H1 (cell line): Measurements from ENCODE around the gene ADGRF1. TPM values are rescaled to one million over a fixed set of nuclear protein-coding genes. Genes with fewer than 3 reads are reported as not detected.

Experiments used
- CTCF ChIA-PET: fragments of 300-600 bp; sonication (Branson Sonifier 250); formaldehyde crosslinking; loops from one replicate; lab custom pipeline; 2021; ENCODE audit not compliant: partially characterized antibody; lab: Charles Lee
- POLR2A ChIA-PET: fragments of 300-600 bp; sonication (Branson Sonifier 250); formaldehyde crosslinking; loops from one replicate; lab custom pipeline; 2021; ENCODE audit warnings: inconsistent platforms; ENCODE audit not compliant: partially characterized antibody; lab: Charles Lee
- DNase-seq, 2 experiments: peaks; one replicate each; pipeline versions ENCODE4 v3.0.0 to v3.0.0-alpha.2; 2010 to 2022; ENCODE audit warnings: low spot score in 2 of 2, low read depth in 1 of 2, mixed read lengths in 1 of 2
- FAIRE-seq: peaks from 2 replicates; lab custom pipeline; 2011; peaks lifted over from hg19 to GRCh38; lab: Jason Lieb, UNC
- H2AFZ ChIP-seq: 2 replicates; pipeline ENCODE4 v1.8.1; 2012; ENCODE audit warnings: low read length, inconsistent platforms
- H2AK5ac ChIP-seq: 2 replicates; pipeline ENCODE4 v1.6.1; 2013; ENCODE audit warnings: low read depth, low read length
- H2BK120ac ChIP-seq: replicated peaks from 2 replicates; pipeline ENCODE3; 2013; ENCODE audit warnings: low read depth, low read length, inconsistent platforms
- H2BK12ac ChIP-seq: 2 replicates; pipeline ENCODE4 v1.6.1; 2013; ENCODE audit warnings: low read depth, low read length
- H2BK15ac ChIP-seq: 2 replicates; pipeline ENCODE4 v1.6.1; 2013; ENCODE audit warnings: low read length
- H2BK20ac ChIP-seq: 2 replicates; pipeline ENCODE4 v1.6.1; 2013; ENCODE audit warnings: low read length
- H2BK5ac ChIP-seq: 2 replicates; pipeline ENCODE4 v1.6.1; 2013; ENCODE audit warnings: low read depth, low read length
- H3K14ac ChIP-seq: 2 replicates; pipeline ENCODE4 v1.6.1; 2013; ENCODE audit warnings: inconsistent platforms; ENCODE audit not compliant: insufficient read length
- H3K18ac ChIP-seq: 2 replicates; pipeline ENCODE4 v1.6.1; 2013; ENCODE audit warnings: low read length; ENCODE audit errors: extremely low read depth
- H3K23ac ChIP-seq: 2 replicates; pipeline ENCODE4 v1.6.1; 2013; ENCODE audit warnings: inconsistent platforms; ENCODE audit not compliant: insufficient read length
- H3K23me2 ChIP-seq: 2 replicates; pipeline ENCODE4 v1.6.1; 2013; ENCODE audit warnings: low read depth, low read length
- H3K27ac ChIP-seq: 2 replicates; pipeline ENCODE4 v1.6.1; 2011; ENCODE audit warnings: low read depth, low read length, inconsistent platforms
- H3K27me3 ChIP-seq, 4 experiments: replicated peaks in 1 of 4; 1 replicate in 1 of 4; 2 replicates in 3 of 4; pipeline versions ENCODE4 v1.6.1 to v1.8.1; 2011 to 2013; ENCODE audit warnings: low read length in 3 of 4, mild to moderate bottlenecking in 3 of 4, inconsistent platforms in 2 of 4, mixed read lengths in 2 of 4, moderate library complexity in 1 of 4; ENCODE audit not compliant: control insufficient read depth in 3 of 4, insufficient read depth in 3 of 4; ENCODE audit errors: extremely low read depth in 1 of 4
- H3K36me3 ChIP-seq, 4 experiments: 2 replicates each; pipeline versions ENCODE4 v1.6.1 to v1.8.1; 2011 to 2013; ENCODE audit warnings: mild to moderate bottlenecking in 4 of 4, low read length in 3 of 4, moderate library complexity in 2 of 4, control low read depth in 1 of 4, inconsistent platforms in 1 of 4; ENCODE audit not compliant: insufficient read depth in 4 of 4, control insufficient read depth in 2 of 4
- H3K4ac ChIP-seq: replicated peaks from 2 replicates; pipeline ENCODE3; 2013; ENCODE audit warnings: low read length, low read depth, mixed read lengths, inconsistent platforms; ENCODE audit not compliant: insufficient read length
- H3K4me1 ChIP-seq, 4 experiments: replicated peaks in 1 of 4; 1 replicate in 1 of 4; 2 replicates in 3 of 4; pipeline versions ENCODE4 v1.6.1 to v1.8.1; 2011 to 2013; ENCODE audit warnings: low read length in 3 of 4, inconsistent platforms in 2 of 4, mixed read lengths in 1 of 4; ENCODE audit not compliant: insufficient read depth in 4 of 4, control insufficient read depth in 3 of 4
- H3K4me2 ChIP-seq, 2 experiments: 2 replicates each; pipeline versions ENCODE4 v1.6.1 to v1.8.1; 2011 to 2013; ENCODE audit warnings: low read depth in 2 of 2, low read length in 2 of 2, control low read depth in 1 of 2, inconsistent platforms in 1 of 2, mild to moderate bottlenecking in 1 of 2; ENCODE audit not compliant: insufficient read depth in 1 of 2
- H3K4me3 ChIP-seq, 4 experiments: fragments of 200-600, 300-600 bp in 1 of 4; sonication (generic), shearing (Covaris generic), sonication (Bioruptor Twin) in 1 of 4; 2 replicates each; pipeline versions ENCODE4 v1.5.1 to v1.8.1; 2011 to 2016; ENCODE audit warnings: low read length in 4 of 4, low read depth in 3 of 4, control low read depth in 2 of 4, inconsistent platforms in 2 of 4, mild to moderate bottlenecking in 2 of 4, mixed read lengths in 1 of 4, moderate library complexity in 1 of 4; ENCODE audit not compliant: insufficient read depth in 2 of 4; ENCODE audit errors: extremely low read depth in 1 of 4
- H3K56ac ChIP-seq: replicated peaks from 2 replicates; pipeline ENCODE3; 2013; ENCODE audit warnings: low read depth, mild to moderate bottlenecking, mixed read lengths, low read length, inconsistent platforms; ENCODE audit not compliant: insufficient read length
- H3K79me1 ChIP-seq: 2 replicates; pipeline ENCODE4 v1.6.1; 2013; ENCODE audit warnings: low read depth, low read length, control low read depth
- H3K79me2 ChIP-seq, 2 experiments: 2 replicates each; pipeline versions ENCODE4 v1.6.1 to v1.8.1; 2012 to 2013; ENCODE audit warnings: low read length in 2 of 2, mild to moderate bottlenecking in 2 of 2, inconsistent platforms in 1 of 2; ENCODE audit not compliant: insufficient read depth in 2 of 2, control insufficient read depth in 1 of 2
- H3K9ac ChIP-seq, 4 experiments: replicated peaks in 1 of 4; 1 replicate in 1 of 4; 2 replicates in 3 of 4; pipeline versions ENCODE4 v1.6.1 to v1.8.1; 2011 to 2013; ENCODE audit warnings: low read depth in 3 of 4, low read length in 3 of 4, control low read depth in 2 of 4, mild to moderate bottlenecking in 2 of 4, moderate library complexity in 2 of 4, inconsistent platforms in 1 of 4; ENCODE audit errors: extremely low read depth in 1 of 4
- H3K9me3 ChIP-seq, 2 experiments: 2 replicates each; pipeline versions ENCODE4 v1.6.1 to v1.8.1; 2012 to 2013; ENCODE audit warnings: mild to moderate bottlenecking in 2 of 2, moderate library complexity in 2 of 2, control low read depth in 1 of 2, inconsistent platforms in 1 of 2, low read depth in 1 of 2, low read length in 1 of 2, mixed read lengths in 1 of 2; ENCODE audit not compliant: insufficient read depth in 2 of 2
- H4K20me1 ChIP-seq, 2 experiments: replicated peaks in 1 of 2; 2 replicates each; pipeline versions ENCODE3 to v1.8.1; 2011 to 2013; ENCODE audit warnings: inconsistent platforms in 2 of 2, low read length in 2 of 2, mild to moderate bottlenecking in 1 of 2; ENCODE audit not compliant: insufficient read depth in 2 of 2, control insufficient read depth in 1 of 2
- H4K5ac ChIP-seq: 2 replicates; pipeline ENCODE4 v1.6.1; 2013; ENCODE audit warnings: low read length, low read depth, mixed read lengths, inconsistent platforms; ENCODE audit not compliant: insufficient read length
- H4K8ac ChIP-seq: 2 replicates; pipeline ENCODE4 v1.8.0; 2013; ENCODE audit warnings: mild to moderate bottlenecking, moderate library complexity, low read length, inconsistent platforms; ENCODE audit not compliant: insufficient read depth; ENCODE audit errors: extremely low read depth
- H4K91ac ChIP-seq: replicated peaks from 2 replicates; pipeline ENCODE3; 2013; ENCODE audit warnings: low read length, mixed read lengths, inconsistent platforms; ENCODE audit not compliant: insufficient read length
- HDAC2 ChIP-seq, 2 experiments: fragments of 300-600 bp in 1 of 2; sonication (generic) in 1 of 2; IDR thresholded peaks; 2 replicates each; pipeline ENCODE4 v1.6.1; 2011 to 2012; ENCODE audit warnings: low read depth in 2 of 2, low read length in 2 of 2, mild to moderate bottlenecking in 2 of 2, moderate library complexity in 2 of 2, borderline replicate concordance in 1 of 2, inconsistent platforms in 1 of 2
- MAFK ChIP-seq: IDR thresholded peaks from 2 replicates; pipeline ENCODE4 v1.6.1; 2012; ENCODE audit warnings: low read depth, mild to moderate bottlenecking, improper control_type of control experiment, low read length
- NRF1 ChIP-seq: IDR thresholded peaks from 2 replicates; pipeline ENCODE4 v1.6.1; 2011; ENCODE audit warnings: mild to moderate bottlenecking, low read depth, low read length, improper control_type of control experiment
- PHF8 ChIP-seq: fragments of 200-600 bp; sonication (generic); conservative IDR thresholded peaks from 2 replicates; pipeline ENCODE4 v1.7.1; 2012; ENCODE audit warnings: low read depth, mild to moderate bottlenecking, inconsistent platforms, low read length, moderate library complexity
- RXRA ChIP-seq: IDR thresholded peaks from 2 replicates; pipeline ENCODE4 v1.6.1; 2011; ENCODE audit warnings: low read depth, mild to moderate bottlenecking, low read length, moderate library complexity; ENCODE audit not compliant: insufficient read depth
- SIRT6 ChIP-seq: IDR thresholded peaks from one replicate; pipeline ENCODE4 v1.7.1; 2012; ENCODE audit warnings: low read length, inconsistent platforms
- TBP ChIP-seq: IDR thresholded peaks from 2 replicates; pipeline ENCODE4 v1.6.1; 2011; ENCODE audit warnings: low read depth, low read length, improper control_type of control experiment
- WGBS, 2 experiments: shearing (Covaris generic) in 1 of 2; methylation state at CpG; one replicate each; pipeline versions ENCODE4 v1.1.6 to v1.1.7; 2013 to 2015; ENCODE audit warnings: low lambda C conversion rate in 2 of 2, mixed read lengths in 2 of 2, inconsistent platforms in 1 of 2, low coverage in 1 of 2, missing lambda C conversion rate in 1 of 2; ENCODE audit not compliant: insufficient replicate concordance in 2 of 2, insufficient coverage in 1 of 2, insufficient read length in 1 of 2; ENCODE audit errors: extremely low coverage in 1 of 2, missing lambda C conversion rate in 1 of 2; 5-methylcytosine and 5-hydroxymethylcytosine counted together
- polyA plus RNA-seq, 7 experiments: library from polyadenylated mRNA; depleted of rRNA in 3 of 7; stranded (reverse) in 5 of 7; unstranded in 2 of 7; fragments of >200 nt in 5 of 7; fragments of 200-250 nt in 2 of 7; gene quantifications; 1 replicate in 5 of 7; 2 replicates in 1 of 7; 4 replicates in 1 of 7; pipeline versions ENCODE4 v1.2.1 to v1.2.3, GENCODE V29; 2011 to 2013; ENCODE audit warnings: missing spikeins in 2 of 7, mixed read lengths in 2 of 7
- total RNA-seq: library from RNA; stranded (reverse); fragmentation: NEBNext Ultra II Directional; extraction: Animal tissue kit (Norgen Biotek cat#: 25700); gene quantifications from 2 replicates; pipeline ENCODE4 v1.2.1, GENCODE V29; 2021
- TF ChIP-seq, protein P1 (sequence below): IDR thresholded peaks from 2 replicates; pipeline ENCODE4 v1.6.1; 2012; ENCODE audit warnings: inconsistent platforms

The ADGRF1 gene
- total and polyA plus RNA-seq, 2 of the 8 experiments (the other 6 are each of a cell fraction or from before 2014, with no cell fraction given), result not detected

DNA sequence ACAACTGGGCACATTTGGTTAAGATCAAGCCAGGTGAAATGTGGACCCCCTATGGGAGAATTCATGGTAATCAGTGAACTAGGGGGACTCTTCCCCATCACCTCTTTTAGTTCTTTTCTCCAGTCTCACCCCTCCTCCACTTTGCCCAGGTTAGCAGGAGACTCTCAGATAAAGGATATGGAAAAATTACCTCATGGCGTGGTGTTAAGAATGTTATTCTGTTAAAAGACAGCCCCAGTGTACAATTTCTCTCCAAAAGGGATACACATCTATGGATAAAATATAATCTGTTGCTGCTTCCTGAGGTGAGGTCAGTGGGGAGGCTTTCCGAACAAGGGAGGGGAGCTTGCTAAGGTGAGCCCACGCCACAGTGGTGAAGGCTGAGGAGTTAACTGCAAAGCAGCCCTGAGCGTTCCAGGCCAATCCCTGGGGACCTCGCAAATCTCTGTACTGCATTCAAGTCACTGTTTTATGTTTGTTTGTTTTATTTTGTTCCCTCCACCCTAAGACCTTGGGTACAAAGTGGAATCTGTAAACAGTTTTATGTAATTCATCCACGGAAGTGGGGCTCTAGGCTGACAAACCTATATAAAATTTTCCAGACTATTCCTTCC, 52.0 kb downstream of the ADGRF1 start:
- H3K14ac ChIP-seq, result no peak overlapping the region
- no peaks in the 10 kb centered on the region for H3K79me1 ChIP-seq
- no peak overlapping the region for H3K27ac ChIP-seq
- H2BK20ac ChIP-seq, result no peak overlapping the region
- no peaks in the 10 kb centered on the region for H3K23me2 ChIP-seq
- CTCF ChIA-PET, result interaction anchor here (0.5 to 2.0 kb wide), 20 partner anchors 9 to 768 kb away, joined by 3 to 14 read pairs (median 4); no protein-coding TSS in a partner anchor
- H3K18ac ChIP-seq, result no peak overlapping the region
- FAIRE-seq (no peak), DNase-seq (no peak)
- H3K36me3 ChIP-seq, result no peaks in the 10 kb centered on the region
- H3K4me3 ChIP-seq, result no peak overlapping the region
- no peak for TF ChIP-seq MAFK
- no peak for TF ChIP-seq HDAC2 (IDR thresholded peaks at IDR 0.05; ENCODE audit: borderline replicate concordance in 1 of 2, low read depth in 2 of 2, low read length in 2 of 2)
- no peak for TF ChIP-seq TBP
- TF ChIP-seq, protein P1, sequence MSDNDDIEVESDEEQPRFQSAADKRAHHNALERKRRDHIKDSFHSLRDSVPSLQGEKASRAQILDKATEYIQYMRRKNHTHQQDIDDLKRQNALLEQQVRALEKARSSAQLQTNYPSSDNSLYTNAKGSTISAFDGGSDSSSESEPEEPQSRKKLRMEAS, result no peak
- TF ChIP-seq RXRA, result no peak
- no peak for TF ChIP-seq SIRT6
- no peak for TF ChIP-seq NRF1
- TF ChIP-seq PHF8, result no peak
- no peak overlapping the region for H3K4ac ChIP-seq
- no peak overlapping the region for H2AFZ ChIP-seq
- H3K27me3 ChIP-seq, result no peaks in the 10 kb centered on the region; a peak in 1 of 7 replicates
- H4K8ac ChIP-seq, result no peak overlapping the region
- no peak overlapping the region for H2BK12ac ChIP-seq
- no peak overlapping the region for H2AK5ac ChIP-seq
- no peak overlapping the region for H3K9ac ChIP-seq
- H4K20me1 ChIP-seq, result no peaks in the 10 kb centered on the region
- H2BK120ac ChIP-seq, result no peak overlapping the region
- no peak overlapping the region for H3K23ac ChIP-seq
- 0 out of 7 replicates have a peak, but pooled peaks cover 0 to 2% (median 0%) of the 10 kb centered on the region in 4 experiments for H3K4me1 ChIP-seq
- POLR2A ChIA-PET, result no interaction called here
- H3K79me2 ChIP-seq, result no peaks in the 10 kb centered on the region
- WGBS, 2 experiments, result 86% methylated on average over 6 of the region's 6 CpGs; no CpG with 5 or more reads in 1 of the 2 experiments
- H3K4me2 ChIP-seq, result no peak overlapping the region
- H4K91ac ChIP-seq, result no peak overlapping the region
- no peak overlapping the region for H2BK15ac ChIP-seq
- H3K56ac ChIP-seq, result no peak overlapping the region
- no peaks in the 10 kb centered on the region for H3K9me3 ChIP-seq
- no peak overlapping the region for H4K5ac ChIP-seq
- no peak overlapping the region for H2BK5ac ChIP-seq
